A549 (cell line): Measurements from ENCODE around the gene FAM221B. TPM values are rescaled to one million over a fixed set of nuclear protein-coding genes. Genes with fewer than 3 reads are reported as not detected.

Source experiments
- ATAC-seq, 2 experiments: fragments of 200-7000 bp in 1 of 2; fragments of >200 bp in 1 of 2; cut with Nextera tagmentation in 1 of 2; cut with Tn5 transposase in 1 of 2; 3 replicates each; pipeline versions ENCODE4 v1.8.0 to v1.9.1; 2018 to 2020; ENCODE audit warnings: mild to moderate bottlenecking in 1 of 2, moderate library complexity in 1 of 2
- CTCF ChIA-PET: fragments of 300-600 bp; sonication (Branson Sonifier 250); formaldehyde crosslinking; extraction: SDS; loops from one replicate; lab custom pipeline; 2021; ENCODE audit warnings: antibody characterized with exemption, inconsistent platforms; lab: Yijun Ruan, JAX
- POLR2A ChIA-PET: fragments of 350-600 bp; formaldehyde crosslinking; extraction: SDS; loops from one replicate; lab custom pipeline; 2021; ENCODE audit warnings: antibody characterized with exemption, inconsistent platforms; lab: Yijun Ruan, JAX
- DNase-seq, 2 experiments: peaks; one replicate each; pipeline versions ENCODE4 v3.0.0 to v3.0.0-alpha.2; 2011 to 2016; ENCODE audit warnings: low read depth in 1 of 2, low spot score in 1 of 2
- FAIRE-seq: peaks from 2 replicates; lab custom pipeline; 2011; peaks lifted over from hg19 to GRCh38; lab: Jason Lieb, UNC
- H3K27ac ChIP-seq, 2 experiments: fragments of >200 bp; sonication (Bioruptor Twin); formaldehyde crosslinking; 3 replicates each; pipeline ENCODE4 v1.5.1; 2016 to 2017
- H3K4me1 ChIP-seq: fragments of >200 bp; sonication (Bioruptor Twin); formaldehyde crosslinking; 3 replicates; pipeline ENCODE4 v1.6.1; 2016
- H3K4me2 ChIP-seq: fragments of >200 bp; sonication (Bioruptor Twin); formaldehyde crosslinking; 3 replicates; pipeline ENCODE4 v1.6.1; 2016
- H3K4me3 ChIP-seq: fragments of >200 bp; sonication (Bioruptor Twin); formaldehyde crosslinking; 3 replicates; pipeline ENCODE4 v1.5.1; 2016
- H3K9me3 ChIP-seq: fragments of >200 bp; sonication (Bioruptor Twin); formaldehyde crosslinking; 3 replicates; pipeline ENCODE4 v1.6.1; 2016
- BHLHE40 ChIP-seq: IDR thresholded peaks from 2 replicates; pipeline ENCODE4 v1.6.1; 2012; ENCODE audit warnings: low read depth, low read length, inconsistent platforms
- CBX8 ChIP-seq: fragments of 200-600 bp; sonication (generic); IDR thresholded peaks from 2 replicates; pipeline ENCODE4 v1.6.1; 2016
- CEBPB ChIP-seq, 2 experiments: fragments of >200 bp in 1 of 2; sonication (Bioruptor Twin) in 1 of 2; formaldehyde crosslinking in 1 of 2; IDR thresholded peaks; 2 replicates each; pipeline ENCODE4 v1.6.1; 2012 to 2016
- FOSB ChIP-seq: fragments of 250-450 bp; sonication (Bioruptor Pico); IDR thresholded peaks from 2 replicates; pipeline ENCODE4 v1.5.0; 2020; ENCODE audit warnings: mild to moderate bottlenecking, moderate library complexity
- FOXS1 ChIP-seq: fragments of 250-450 bp; sonication (Bioruptor Pico); IDR thresholded peaks from 2 replicates; pipeline ENCODE4 v1.5.0; 2020; ENCODE audit warnings: mild to moderate bottlenecking, moderate library complexity
- HOXB13 ChIP-seq: fragments of 250-450 bp; sonication (Bioruptor Pico); IDR thresholded peaks from 2 replicates; pipeline ENCODE4 v1.5.0; 2020; ENCODE audit warnings: low read depth, mild to moderate bottlenecking, moderate library complexity
- HOXB5 ChIP-seq: fragments of 250-450 bp; sonication (Bioruptor Pico); IDR thresholded peaks from 2 replicates; pipeline ENCODE4 v1.5.0; 2020; ENCODE audit warnings: mild to moderate bottlenecking, moderate library complexity
- JUN ChIP-seq, 2 experiments: fragments of >200 bp; sonication (Bioruptor Twin); formaldehyde crosslinking; IDR thresholded peaks; 2 replicates in 1 of 2; 3 replicates in 1 of 2; pipeline ENCODE4 v1.6.1; 2016 to 2017
- JUNB ChIP-seq: fragments of >200 bp; sonication (Bioruptor Twin); formaldehyde crosslinking; IDR thresholded peaks from 2 replicates; pipeline ENCODE4 v1.6.1; 2016
- KDM5A ChIP-seq: fragments of 200-600 bp; sonication (generic); IDR thresholded peaks from 2 replicates; pipeline ENCODE4 v1.6.1; 2016; ENCODE audit warnings: antibody characterized with exemption, mild to moderate bottlenecking
- MAFK ChIP-seq: fragments of 450-650 bp; IDR thresholded peaks from 2 replicates; pipeline ENCODE4 v1.6.1; 2014; ENCODE audit not compliant: partially characterized antibody
- NR3C1 ChIP-seq: fragments of >200 bp; sonication (Bioruptor Twin); formaldehyde crosslinking; IDR thresholded peaks from 3 replicates; pipeline ENCODE4 v1.6.1; 2017
- POLR2A ChIP-seq: IDR thresholded peaks from 2 replicates; pipeline ENCODE4 v1.6.1; 2012; ENCODE audit warnings: mild to moderate bottlenecking, low read length
- POLR2AphosphoS2 ChIP-seq: conservative IDR thresholded peaks from 2 replicates; pipeline ENCODE4 v1.6.1; 2012; ENCODE audit warnings: low read length, improper control_type of control experiment, inconsistent platforms
- RAD21 ChIP-seq, 2 experiments: fragments of >200 bp in 1 of 2; sonication (Bioruptor Twin) in 1 of 2; formaldehyde crosslinking in 1 of 2; IDR thresholded peaks in 1 of 2; conservative IDR thresholded peaks in 1 of 2; 2 replicates in 1 of 2; 3 replicates in 1 of 2; pipeline ENCODE4 v1.6.1; 2012 to 2018; ENCODE audit warnings: inconsistent platforms in 1 of 2
- RFX5 ChIP-seq: fragments of 450-650 bp; IDR thresholded peaks from 2 replicates; pipeline ENCODE4 v1.7.1; 2014; ENCODE audit warnings: antibody characterized with exemption, mild to moderate bottlenecking, moderate library complexity
- SMC3 ChIP-seq: fragments of >200 bp; sonication (Bioruptor Twin); formaldehyde crosslinking; IDR thresholded peaks from 3 replicates; pipeline ENCODE4 v1.6.1; 2018; ENCODE audit warnings: inconsistent platforms
- SREBF2 ChIP-seq: fragments of 450-650 bp; IDR thresholded peaks from 2 replicates; pipeline ENCODE4 v1.6.1; 2014; ENCODE audit warnings: mild to moderate bottlenecking, moderate library complexity
- TP53 ChIP-seq: fragments of 250-450 bp; sonication (Bioruptor Pico); IDR thresholded peaks from 2 replicates; pipeline ENCODE4 v1.5.0; 2021; ENCODE audit warnings: mild to moderate bottlenecking, moderate library complexity
- ZFP36 ChIP-seq: fragments of 450-650 bp; IDR thresholded peaks from 2 replicates; pipeline ENCODE4 v1.6.1; 2014; ENCODE audit warnings: borderline replicate concordance; ENCODE audit not compliant: partially characterized antibody
- ZSCAN20 ChIP-seq: fragments of 250-450 bp; sonication (Bioruptor Pico); IDR thresholded peaks from 2 replicates; pipeline ENCODE4 v1.8.0; 2022; ENCODE audit warnings: mild to moderate bottlenecking, moderate library complexity
- WGBS: methylation state at CpG from one replicate; pipeline ENCODE4 v1.1.6; 2017; ENCODE audit errors: missing lambda C conversion rate; 5-methylcytosine and 5-hydroxymethylcytosine counted together
- polyA plus RNA-seq, 4 experiments: library from polyadenylated mRNA; depleted of rRNA in 3 of 4; stranded (reverse); fragments of >200 nt; fragmentation: RNase III in 1 of 4; extraction: RNeasy Plus Mini Kit Qiagen cat#74134 plus additional on column Dnase treatment in 1 of 4; gene quantifications; 2 replicates in 3 of 4; 3 replicates in 1 of 4; pipeline ENCODE4 v1.2.3, GENCODE V29; 2011 to 2017
- TF ChIP-seq, protein P1 (sequence below): fragments of >200 bp; sonication (Bioruptor Twin); formaldehyde crosslinking; IDR thresholded peaks from 2 replicates; pipeline ENCODE4 v1.6.1; 2016
- TF ChIP-seq, protein P2 (sequence below): fragments of 200-600 bp; sonication (generic); IDR thresholded peaks from 2 replicates; pipeline ENCODE4 v1.6.1; 2016; ENCODE audit warnings: antibody characterized with exemption, mild to moderate bottlenecking, moderate library complexity
- TF ChIP-seq, protein P3 (sequence below): fragments of 250-450 bp; sonication (Bioruptor Pico); IDR thresholded peaks from 2 replicates; pipeline ENCODE4 v1.5.0; 2021; ENCODE audit warnings: mild to moderate bottlenecking, moderate library complexity, borderline replicate concordance
- TF ChIP-seq, protein P4 (sequence below): IDR thresholded peaks from 2 replicates; pipeline ENCODE4 v1.6.1; 2012
- TF ChIP-seq, protein P5 (sequence below): IDR thresholded peaks from 2 replicates; pipeline ENCODE4 v1.6.1; 2012; ENCODE audit warnings: low read depth, borderline replicate concordance

FAM221B gene
- polyA plus RNA-seq, 2 of the 4 experiments (the other 2 are of a cell fraction), result not detected

DNA sequence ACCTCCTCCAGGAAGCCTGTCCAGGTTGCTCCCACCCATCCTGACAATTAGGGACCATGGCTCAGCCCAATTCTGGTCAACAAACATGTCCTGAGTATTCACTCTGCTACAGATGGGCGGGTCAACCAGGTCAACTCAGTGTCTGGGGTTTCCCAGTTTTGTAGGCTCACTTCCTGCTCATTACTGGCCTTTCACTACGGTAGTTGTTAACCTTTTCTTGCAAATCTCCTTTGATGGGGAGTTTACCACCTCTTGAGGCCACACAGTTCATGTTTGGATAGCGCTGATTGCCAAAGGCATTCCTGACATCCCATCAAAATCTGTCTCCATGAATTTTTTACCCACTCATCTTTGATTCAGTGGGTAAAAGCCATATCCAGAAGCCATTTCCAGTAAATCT is 14.3 kb upstream of the FAM221B start:
- CTCF ChIA-PET, result interaction anchor here (1.0 to 9.2 kb wide), 7 partner anchors 16 to 112 kb away, joined by 3 to 59 read pairs (median 4); partner anchors contain the start of genes FAM221B, OR13J1 and TMEM8B
- 72% methylated on average over 3 of the region's 3 CpGs for WGBS

DNA sequence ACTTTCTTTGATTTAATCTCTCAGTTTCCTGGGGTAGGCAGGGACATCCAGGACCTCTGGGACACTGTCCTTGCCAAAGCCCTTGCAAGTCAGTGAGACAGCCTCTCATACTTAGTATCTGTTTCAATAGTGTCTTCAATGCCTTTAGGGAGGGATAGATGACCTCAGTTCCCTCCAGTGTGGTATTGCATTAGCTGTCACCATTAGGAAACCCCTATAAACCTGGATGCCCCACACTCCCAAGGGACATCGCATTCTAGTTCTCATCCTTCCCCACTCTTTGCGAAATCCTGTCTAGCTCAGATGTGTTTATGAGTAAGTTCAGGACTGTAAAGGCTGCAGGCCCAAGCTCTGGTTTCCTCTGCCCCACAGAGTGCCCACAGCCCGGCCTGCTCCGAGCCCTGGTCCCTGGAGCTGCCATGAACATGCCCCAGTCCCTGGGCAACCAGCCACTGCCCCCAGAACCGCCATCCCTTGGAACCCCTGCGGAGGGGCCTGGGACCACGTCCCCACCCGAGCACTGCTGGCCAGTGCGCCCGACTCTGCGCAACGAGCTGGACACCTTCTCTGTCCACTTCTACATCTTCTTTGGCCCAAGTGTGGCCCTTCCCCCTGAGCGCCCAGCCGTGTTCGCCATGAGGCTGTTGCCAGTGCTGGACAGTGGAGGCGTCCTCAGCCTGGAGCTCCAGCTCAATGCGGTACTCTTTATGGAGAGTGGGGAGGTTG is 13.7 kb upstream of the FAM221B start:
- FAIRE-seq (no peak), DNase-seq (no peak), ATAC-seq (no peak)
- Histone ChIP-seq H3K4me1 (peaks cover 13% of the 10 kb centered on the region), H3K27ac (no peak overlapping the region), H3K4me3 (no peak overlapping the region), H3K4me2 (no peak overlapping the region), H3K9me3 (no peaks in the 10 kb centered on the region)
- POLR2A ChIA-PET, result no interaction called here
- 90% methylated on average over 17 of the region's 17 CpGs for WGBS
- CTCF ChIA-PET, result interaction anchor here (1.0 to 9.2 kb wide), 7 partner anchors 15 to 113 kb away, joined by 3 to 59 read pairs (median 4); partner anchors contain the start of genes FAM221B, OR13J1 and TMEM8B
- TF ChIP-seq HOXB13 (CRISPR knock-in tag) (no peak), JUN (IDR thresholded peaks at IDR 0.05) (no peak), NR3C1 (no peak), RFX5 (no peak), FOXS1 (CRISPR knock-in tag) (no peak), RAD21 (conservative IDR thresholded peaks at IDR 0.05 in 1 of 2, IDR thresholded peaks at IDR 0.05 in 1 of 2) (no peak), JUNB (no peak), MAFK (no peak)
- TF ChIP-seq, protein P1, sequence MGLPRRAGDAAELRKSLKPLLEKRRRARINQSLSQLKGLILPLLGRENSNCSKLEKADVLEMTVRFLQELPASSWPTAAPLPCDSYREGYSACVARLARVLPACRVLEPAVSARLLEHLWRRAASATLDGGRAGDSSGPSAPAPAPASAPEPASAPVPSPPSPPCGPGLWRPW, result no peak
- TF ChIP-seq, protein P2, sequence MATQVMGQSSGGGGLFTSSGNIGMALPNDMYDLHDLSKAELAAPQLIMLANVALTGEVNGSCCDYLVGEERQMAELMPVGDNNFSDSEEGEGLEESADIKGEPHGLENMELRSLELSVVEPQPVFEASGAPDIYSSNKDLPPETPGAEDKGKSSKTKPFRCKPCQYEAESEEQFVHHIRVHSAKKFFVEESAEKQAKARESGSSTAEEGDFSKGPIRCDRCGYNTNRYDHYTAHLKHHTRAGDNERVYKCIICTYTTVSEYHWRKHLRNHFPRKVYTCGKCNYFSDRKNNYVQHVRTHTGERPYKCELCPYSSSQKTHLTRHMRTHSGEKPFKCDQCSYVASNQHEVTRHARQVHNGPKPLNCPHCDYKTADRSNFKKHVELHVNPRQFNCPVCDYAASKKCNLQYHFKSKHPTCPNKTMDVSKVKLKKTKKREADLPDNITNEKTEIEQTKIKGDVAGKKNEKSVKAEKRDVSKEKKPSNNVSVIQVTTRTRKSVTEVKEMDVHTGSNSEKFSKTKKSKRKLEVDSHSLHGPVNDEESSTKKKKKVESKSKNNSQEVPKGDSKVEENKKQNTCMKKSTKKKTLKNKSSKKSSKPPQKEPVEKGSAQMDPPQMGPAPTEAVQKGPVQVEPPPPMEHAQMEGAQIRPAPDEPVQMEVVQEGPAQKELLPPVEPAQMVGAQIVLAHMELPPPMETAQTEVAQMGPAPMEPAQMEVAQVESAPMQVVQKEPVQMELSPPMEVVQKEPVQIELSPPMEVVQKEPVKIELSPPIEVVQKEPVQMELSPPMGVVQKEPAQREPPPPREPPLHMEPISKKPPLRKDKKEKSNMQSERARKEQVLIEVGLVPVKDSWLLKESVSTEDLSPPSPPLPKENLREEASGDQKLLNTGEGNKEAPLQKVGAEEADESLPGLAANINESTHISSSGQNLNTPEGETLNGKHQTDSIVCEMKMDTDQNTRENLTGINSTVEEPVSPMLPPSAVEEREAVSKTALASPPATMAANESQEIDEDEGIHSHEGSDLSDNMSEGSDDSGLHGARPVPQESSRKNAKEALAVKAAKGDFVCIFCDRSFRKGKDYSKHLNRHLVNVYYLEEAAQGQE, result no peak
- TF ChIP-seq, protein P3, sequence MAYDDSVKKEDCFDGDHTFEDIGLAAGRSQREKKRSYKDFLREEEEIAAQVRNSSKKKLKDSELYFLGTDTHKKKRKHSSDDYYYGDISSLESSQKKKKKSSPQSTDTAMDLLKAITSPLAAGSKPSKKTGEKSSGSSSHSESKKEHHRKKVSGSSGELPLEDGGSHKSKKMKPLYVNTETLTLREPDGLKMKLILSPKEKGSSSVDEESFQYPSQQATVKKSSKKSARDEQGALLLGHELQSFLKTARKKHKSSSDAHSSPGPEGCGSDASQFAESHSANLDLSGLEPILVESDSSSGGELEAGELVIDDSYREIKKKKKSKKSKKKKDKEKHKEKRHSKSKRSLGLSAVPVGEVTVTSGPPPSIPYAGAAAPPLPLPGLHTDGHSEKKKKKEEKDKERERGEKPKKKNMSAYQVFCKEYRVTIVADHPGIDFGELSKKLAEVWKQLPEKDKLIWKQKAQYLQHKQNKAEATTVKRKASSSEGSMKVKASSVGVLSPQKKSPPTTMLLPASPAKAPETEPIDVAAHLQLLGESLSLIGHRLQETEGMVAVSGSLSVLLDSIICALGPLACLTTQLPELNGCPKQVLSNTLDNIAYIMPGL (CRISPR knock-in tag), result no peak
- TF ChIP-seq, protein P4, sequence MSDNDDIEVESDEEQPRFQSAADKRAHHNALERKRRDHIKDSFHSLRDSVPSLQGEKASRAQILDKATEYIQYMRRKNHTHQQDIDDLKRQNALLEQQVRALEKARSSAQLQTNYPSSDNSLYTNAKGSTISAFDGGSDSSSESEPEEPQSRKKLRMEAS, result no peak

More for the DNA sequence above, 14.3 kb upstream of the FAM221B start:
- Histone ChIP-seq H3K4me1 (peaks cover 13% of the 10 kb centered on the region), H3K4me3 (no peak overlapping the region), H3K9me3 (no peaks in the 10 kb centered on the region), H3K27ac (no peak overlapping the region), H3K4me2 (no peak overlapping the region)
- POLR2A ChIA-PET, result no interaction called here
- no peak for FAIRE-seq
- no peak for DNase-seq
- no peak for TF ChIP-seq ZSCAN20 (CRISPR knock-in tag)
- no peak for TF ChIP-seq RAD21 (conservative IDR thresholded peaks at IDR 0.05 in 1 of 2, IDR thresholded peaks at IDR 0.05 in 1 of 2)
- no peak for TF ChIP-seq POLR2A
- TF ChIP-seq SREBF2, result no peak
- no peak for TF ChIP-seq KDM5A
- no peak for TF ChIP-seq CEBPB (IDR thresholded peaks at IDR 0.05)
- TF ChIP-seq, protein P2, result no peak
- no peak for TF ChIP-seq TP53 (CRISPR knock-in tag)
- no peak for TF ChIP-seq FOSB (CRISPR knock-in tag)
- no peak for TF ChIP-seq SMC3
- no peak for TF ChIP-seq BHLHE40
- TF ChIP-seq POLR2AphosphoS2, result no peak
- no peak for TF ChIP-seq ZFP36
- no peak for TF ChIP-seq JUN (IDR thresholded peaks at IDR 0.05)
- no peak for TF ChIP-seq HOXB5 (CRISPR knock-in tag)
- TF ChIP-seq, protein P3 (CRISPR knock-in tag), result no peak
- TF ChIP-seq RFX5, result no peak
- TF ChIP-seq, protein P5, sequence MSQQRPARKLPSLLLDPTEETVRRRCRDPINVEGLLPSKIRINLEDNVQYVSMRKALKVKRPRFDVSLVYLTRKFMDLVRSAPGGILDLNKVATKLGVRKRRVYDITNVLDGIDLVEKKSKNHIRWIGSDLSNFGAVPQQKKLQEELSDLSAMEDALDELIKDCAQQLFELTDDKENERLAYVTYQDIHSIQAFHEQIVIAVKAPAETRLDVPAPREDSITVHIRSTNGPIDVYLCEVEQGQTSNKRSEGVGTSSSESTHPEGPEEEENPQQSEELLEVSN, result no peak
- no peak for TF ChIP-seq CBX8
- ATAC-seq, result no peak
